Stomach (tissue), 4 donors: ENCODE results near the gene BSPRY.

ENCODE experiments used
- CTCF ChIP-seq, 7 experiments: fragments of 450-650 bp in 4 of 7; fragments of 200-600 bp in 3 of 7; sonication (generic) in 3 of 7; IDR thresholded peaks; one replicate each; pipeline ENCODE4 v1.5.1; 2016 to 2019; ENCODE audit warnings: antibody characterized with exemption in 7 of 7, control low read depth in 2 of 7, mild to moderate bottlenecking in 1 of 7
- POLR2A ChIP-seq, 4 donors: fragments of 450-650 bp; IDR thresholded peaks; one replicate each; pipeline ENCODE4 v1.6.1; 2016; ENCODE audit warnings: antibody characterized with exemption in 4 of 4, control low read depth in 2 of 4, mild to moderate bottlenecking in 1 of 4, moderate library complexity in 1 of 4
- POLR2AphosphoS5 ChIP-seq, 3 donors: sonication (generic); formaldehyde crosslinking; IDR thresholded peaks; one replicate each; pipeline ENCODE4 v1.6.1; 2016; ENCODE audit warnings: antibody characterized with exemption in 3 of 3

- TF ChIP-seq CTCF (IDR thresholded peaks at IDR 0.05) (no peak), POLR2A (IDR thresholded peaks at IDR 0.05) (no peak), POLR2AphosphoS5 (IDR thresholded peaks at IDR 0.05) (no peak)
These were observed 23.9 kb downstream of the BSPRY start for GRCh38 chr9:113373256-113373655.
